HG02981 (cell line): ENCODE data around the gene KCNS3.
A peak's percentile ranks its signal among the peaks of the same experiment; 100 is the strongest.

Source experiments
- ATAC-seq: cut with Tn5 transposase; IDR thresholded peaks from one replicate; pipeline ENCODE4 v1.9.1; 2021; ENCODE audit warnings: mild to moderate bottlenecking, moderate library complexity; ENCODE audit not compliant: unreplicated experiment

Gene KCNS3

GRCh38 chr2:17877811-17878280 lies 621 bp upstream of the KCNS3 start:
- ATAC-seq, result peak; percentile 19

DNA sequence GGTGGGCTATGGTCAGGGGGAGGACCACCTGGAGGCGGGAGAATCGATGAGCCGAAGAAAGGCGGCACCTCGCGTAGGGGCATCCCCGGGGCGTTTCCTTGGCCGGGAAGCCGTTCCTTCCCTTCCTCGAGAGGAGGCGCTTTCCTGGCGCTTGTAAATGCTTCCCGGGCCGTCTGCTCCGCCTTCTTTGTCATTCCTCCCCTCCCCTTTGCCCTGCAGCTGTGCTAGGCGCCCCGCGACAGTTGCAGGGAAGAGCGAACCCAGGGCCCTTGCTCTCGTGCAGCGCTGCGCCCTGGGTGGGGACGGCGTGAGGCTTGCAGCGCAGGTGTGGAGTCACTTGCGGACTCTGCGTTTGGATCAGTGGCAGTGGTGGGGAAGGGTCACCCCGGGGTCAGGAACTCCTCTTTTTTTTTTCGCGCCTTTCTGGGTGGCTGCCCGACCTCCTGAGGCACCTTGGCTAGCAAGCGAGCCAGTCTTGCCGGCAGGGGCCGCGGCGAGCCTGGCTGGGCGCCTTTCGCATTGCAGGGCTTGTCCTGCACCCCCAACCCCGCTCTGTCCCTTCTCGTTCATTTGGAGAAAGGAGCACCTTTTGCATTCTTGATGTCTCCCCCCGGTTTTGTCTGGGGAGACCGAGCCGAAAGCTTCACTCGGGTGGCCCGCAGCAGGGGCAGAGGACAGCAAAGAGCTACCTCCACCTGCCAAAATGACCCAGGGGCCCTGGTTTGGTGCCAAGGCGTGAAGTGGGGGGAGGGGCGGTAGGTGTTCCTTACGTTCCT lies 858 bp downstream of the KCNS3 start:
- ATAC-seq, result peak; percentile 17

- ATAC-seq, result no peak
Measured at GRCh38 chr2:17879913-17880274, 1.4 kb downstream of the KCNS3 start.

DNA sequence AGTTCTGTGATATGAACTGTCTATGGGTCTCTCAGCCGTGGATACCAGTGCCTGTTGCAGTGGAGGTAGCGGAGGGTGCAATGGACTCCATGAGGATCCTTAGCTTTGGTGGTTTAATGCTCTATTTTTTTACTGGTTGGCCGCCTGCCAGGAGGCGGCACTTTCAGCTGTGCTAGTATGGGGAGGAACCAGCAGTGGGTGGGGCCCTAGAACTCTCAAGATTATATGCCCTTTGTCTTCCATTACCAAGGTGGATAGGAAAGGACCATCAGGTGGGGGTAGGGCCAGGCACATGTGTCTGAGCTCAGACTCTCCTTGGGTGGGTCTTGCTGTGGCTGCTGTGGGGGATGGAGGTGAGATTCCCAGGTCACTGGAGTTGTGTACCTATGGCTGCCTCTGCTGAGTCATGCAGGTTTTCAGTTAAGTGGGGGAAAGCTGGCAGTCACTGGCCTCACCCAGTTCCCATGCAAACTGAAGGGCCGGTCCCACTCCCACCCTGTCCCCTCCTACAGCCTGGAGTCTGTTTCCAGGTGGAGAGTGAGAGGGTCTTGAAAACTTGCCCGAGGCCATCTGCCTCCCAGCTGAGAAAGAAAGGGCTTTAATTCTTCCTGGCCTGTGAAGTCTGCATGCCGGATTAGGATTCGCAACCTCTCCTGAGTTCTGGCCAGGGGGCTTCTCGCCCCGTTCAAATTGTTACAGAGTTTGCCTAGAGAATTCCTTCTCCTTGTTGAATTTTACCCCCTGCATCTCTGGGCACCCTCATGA lies 14.5 kb downstream of the KCNS3 start:
- ATAC-seq, result no peak

DNA sequence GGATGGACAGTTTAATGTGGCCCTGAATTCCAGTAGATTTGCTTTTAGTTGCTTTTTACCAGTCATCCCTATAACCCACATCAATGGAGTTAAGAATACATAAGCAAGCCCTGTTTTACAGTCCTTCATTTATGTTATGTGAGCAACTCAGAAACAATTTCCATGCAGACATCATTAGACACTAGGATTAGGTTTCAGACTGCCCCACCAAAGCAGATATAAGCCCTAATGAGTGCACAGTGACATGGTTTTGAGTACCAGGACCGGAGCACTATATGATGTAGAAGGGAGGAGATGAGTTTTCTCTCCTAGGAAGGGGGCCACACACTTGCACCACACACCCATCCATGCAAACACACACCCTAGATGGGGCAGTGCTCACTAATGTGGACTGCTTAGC lies 15.5 kb downstream of the KCNS3 start:
- no peak for ATAC-seq

- ATAC-seq, result no peak
Measured at GRCh38 chr2:17894556-17894955, 16.1 kb downstream of the KCNS3 start.

DNA sequence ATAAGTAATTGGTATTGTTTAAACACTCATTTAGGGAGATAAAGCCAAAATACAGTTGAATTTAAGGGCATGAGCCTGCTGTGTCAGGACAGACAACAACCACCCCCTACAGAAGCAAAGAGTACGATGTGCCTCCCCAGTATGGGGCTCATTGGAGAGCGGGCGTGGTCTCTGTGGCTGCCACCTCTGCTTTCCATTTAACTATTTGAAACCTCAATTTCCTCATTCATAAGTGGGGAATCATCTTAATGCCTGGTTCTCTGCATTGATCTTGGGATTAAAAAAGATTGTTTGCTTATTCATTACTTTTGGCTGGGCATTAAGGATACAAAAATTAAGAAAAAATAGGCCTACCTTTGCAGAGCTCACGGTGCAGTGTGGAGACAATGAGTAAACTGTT lies 21.4 kb downstream of the KCNS3 start:
- no peak for ATAC-seq

GRCh38 chr2:17901246-17901645 lies 22.8 kb downstream of the KCNS3 start:
- ATAC-seq, result no peak

GRCh38 chr2:17910980-17911379 lies 32.5 kb downstream of the KCNS3 start:
- ATAC-seq, result no peak

DNA sequence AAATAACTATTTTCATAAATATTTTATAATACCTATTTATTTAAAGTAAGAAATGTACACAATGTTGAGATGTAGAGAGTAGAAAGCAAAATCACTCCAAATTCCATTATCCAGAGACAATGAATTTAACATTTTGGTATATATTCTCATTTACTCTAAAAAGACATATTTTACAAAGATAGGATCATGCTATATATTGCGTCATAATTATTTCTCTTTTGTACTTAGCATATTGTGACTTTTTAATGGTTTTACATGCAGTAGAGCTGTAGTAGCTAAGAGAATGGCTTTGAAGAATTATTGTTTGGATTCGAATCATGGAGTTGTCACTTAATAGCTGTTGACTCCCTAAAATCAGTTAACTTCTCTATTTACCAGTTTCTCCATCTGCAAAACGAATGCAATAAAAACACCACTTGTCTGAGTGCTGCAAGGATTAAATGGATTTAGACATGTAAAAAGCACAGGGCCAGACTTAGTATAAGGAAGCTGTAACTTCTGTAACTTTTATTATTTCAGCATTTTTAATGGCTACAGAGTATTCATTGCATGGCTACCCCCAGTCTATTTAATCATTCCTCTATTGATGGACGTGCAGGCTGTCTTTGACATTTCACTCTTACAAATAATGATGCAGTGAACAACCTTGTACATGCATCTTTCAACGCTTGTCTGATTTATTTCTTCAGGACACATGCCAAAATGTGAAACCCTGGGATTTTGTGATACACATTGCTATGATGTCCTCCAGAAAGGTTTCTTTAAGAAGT lies 33.2 kb downstream of the KCNS3 start:
- ATAC-seq, result peak; percentile 10

GRCh38 chr2:17912266-17912691 lies 33.8 kb downstream of the KCNS3 start:
- peak; percentile 98 for ATAC-seq

DNA sequence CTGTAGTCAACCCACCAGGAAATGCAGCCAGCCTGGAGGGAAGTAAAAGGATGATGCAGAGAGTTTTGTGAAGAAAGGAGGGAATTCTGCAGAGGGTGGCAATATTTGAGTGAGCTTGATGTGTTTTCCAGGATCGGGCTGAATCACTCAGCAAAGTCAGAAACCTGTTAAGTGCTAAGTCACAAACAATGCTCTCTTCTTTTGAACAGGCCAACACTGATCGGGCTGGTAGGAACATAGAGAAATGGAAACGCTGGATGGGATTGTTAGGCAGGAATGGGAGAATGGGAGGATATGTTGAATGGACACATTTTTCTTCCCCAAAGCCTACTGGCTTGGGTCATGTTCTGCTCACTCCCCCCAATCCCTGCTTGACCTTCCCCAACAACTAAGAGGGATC lies 36.6 kb downstream of the KCNS3 start:
- ATAC-seq, result no peak

GRCh38 chr2:17915811-17916518 lies 37.5 kb downstream of the KCNS3 start:
- ATAC-seq, result no peak

- ATAC-seq, result no peak
Measured at GRCh38 chr2:17916584-17916983, 38.1 kb downstream of the KCNS3 start.

DNA sequence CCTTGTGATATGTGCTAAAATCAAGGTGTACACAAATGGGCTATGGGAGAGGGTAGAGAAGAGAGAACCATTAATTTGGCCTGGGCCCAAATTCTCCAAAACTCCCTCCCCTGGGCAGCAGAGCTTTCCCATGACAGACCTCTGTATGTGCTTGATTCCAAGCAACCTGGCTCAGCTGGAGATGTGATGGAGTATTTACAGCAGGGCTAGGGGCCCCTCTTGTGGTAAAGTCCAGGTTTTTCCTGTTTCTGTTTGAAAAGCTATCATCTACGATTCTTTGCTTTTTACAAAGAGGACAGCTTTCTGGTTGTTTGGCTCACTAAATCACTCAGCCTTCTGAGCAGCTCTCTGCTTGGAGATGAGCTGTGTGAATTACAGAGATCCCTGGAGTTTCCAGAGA lies 40.3 kb downstream of the KCNS3 start:
- ATAC-seq, result no peak

GRCh38 chr2:17930773-17931172 lies 52.3 kb downstream of the KCNS3 start:
- ATAC-seq, result no peak

- ATAC-seq, result no peak
Measured at GRCh38 chr2:17933256-17933655, 54.8 kb downstream of the KCNS3 start.

GRCh38 chr2:17934721-17935120 lies 56.3 kb downstream of the KCNS3 start:
- ATAC-seq, result no peak

DNA sequence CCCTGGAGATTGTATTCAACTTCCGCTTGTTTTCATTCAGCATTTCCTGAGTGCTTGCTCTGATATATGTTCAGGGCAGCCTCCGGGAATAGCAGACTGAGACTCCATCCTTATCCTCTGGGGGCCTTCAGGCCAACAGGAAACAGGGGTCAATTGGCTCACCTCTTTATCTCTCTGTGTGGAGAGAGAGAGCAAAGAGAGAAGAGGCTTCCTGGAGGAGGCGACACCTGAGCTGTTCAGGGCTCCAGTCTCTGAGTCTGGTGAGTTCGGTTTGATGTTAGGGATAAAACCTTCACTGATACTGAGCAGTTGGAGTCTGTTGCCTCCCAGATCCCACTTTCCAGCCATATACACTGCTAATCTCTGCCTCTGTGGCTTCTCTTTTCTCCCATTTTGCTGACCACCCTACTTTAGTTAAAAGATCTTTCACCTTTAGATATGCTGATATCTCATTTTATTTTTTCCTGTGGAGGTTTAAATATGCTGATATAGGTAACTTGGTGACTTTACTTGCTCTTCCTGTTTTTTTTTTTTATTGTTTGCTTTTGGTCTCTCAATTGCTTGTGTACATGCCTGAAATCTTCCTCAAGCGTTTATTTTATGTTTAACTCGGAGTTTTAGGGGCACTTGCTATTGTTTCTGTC lies 56.9 kb downstream of the KCNS3 start:
- no peak for ATAC-seq

DNA sequence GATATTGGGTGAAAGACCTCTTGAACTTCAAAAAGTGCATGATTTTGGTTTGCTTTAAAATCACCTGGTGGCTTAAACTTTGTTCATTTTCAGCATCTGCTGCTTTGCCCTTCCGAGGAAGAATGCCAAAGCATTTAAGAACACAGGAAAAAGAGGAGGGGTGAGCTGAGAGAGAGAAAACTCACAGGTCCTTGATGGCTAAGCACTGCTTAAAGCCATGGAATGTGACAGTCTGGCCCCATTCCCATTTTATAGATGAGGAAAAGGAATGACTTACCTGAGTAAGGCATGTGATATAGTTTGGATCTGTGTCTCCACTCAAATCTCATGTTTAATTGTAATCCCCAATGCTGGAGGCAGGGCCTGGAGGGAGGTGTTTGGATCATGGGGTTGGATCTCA lies 58.1 kb downstream of the KCNS3 start:
- ATAC-seq, result no peak
